ENCODE data around the gene KCNAB3.

GRCh38 chr17:7944326-7944725 lies 14.7 kb upstream of the KCNAB3 start:
- TF ChIP-seq POLR2AphosphoS5 (IDR thresholded peaks at IDR 0.05) (no peak), CTCF (IDR thresholded peaks at IDR 0.05) (no peak), POLR2A (IDR thresholded peaks at IDR 0.05) (no peak)
